Fibroblast of gingiva (primary cell): ENCODE data around the gene FCER2.

Experiments
- DNase-seq: peaks from one replicate; pipeline ENCODE4 v3.0.0-alpha.2; 2011; ENCODE audit warnings: low read depth

FCER2 gene

DNA sequence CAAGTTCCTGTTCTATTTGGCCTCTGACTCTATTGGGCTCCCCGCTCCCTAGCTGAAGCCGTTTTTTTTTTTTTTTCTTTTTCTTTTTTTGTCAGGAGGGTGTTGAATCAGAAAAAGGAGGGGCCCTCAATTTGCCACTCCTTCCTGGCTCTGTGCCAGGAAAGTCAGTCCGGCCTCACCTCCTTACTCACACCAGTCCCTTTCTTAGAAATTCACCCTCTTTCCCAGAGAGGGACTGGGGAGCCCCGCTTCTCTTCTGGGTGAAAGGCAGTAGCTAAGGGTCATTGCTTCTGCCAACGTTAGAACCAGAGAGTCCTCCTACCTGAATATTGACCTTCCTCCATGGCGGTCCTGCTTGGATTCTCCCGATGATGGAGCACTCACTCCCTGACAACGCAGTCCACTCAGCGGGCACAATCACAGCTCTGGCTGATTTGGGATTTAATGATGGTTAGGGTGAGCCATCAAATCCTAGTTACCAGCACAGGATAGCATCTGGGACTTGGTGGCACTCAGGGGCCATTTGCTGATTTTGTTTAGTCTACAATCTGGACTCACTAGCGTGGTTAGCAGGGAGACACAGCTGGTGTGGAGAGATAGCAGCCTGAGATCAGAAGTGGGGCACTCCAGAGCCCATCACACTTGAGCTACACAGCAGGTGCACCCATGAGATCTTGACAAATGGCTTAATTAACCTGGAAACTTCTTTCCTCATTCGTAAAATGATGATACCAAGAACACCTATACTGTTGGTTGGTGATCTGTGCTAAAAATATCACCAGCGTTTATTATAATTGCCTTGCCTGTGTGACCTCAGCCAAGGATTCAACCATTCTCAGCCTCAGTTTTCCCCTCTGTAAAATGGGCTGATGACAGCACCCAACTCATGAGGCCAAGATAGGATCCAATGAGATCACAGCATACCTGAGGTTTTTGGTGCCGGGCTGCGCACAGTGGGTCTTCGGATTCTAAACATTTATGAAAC is 2.2 kb downstream of the FCER2 start:
- DNase-seq, result no peak

DNA sequence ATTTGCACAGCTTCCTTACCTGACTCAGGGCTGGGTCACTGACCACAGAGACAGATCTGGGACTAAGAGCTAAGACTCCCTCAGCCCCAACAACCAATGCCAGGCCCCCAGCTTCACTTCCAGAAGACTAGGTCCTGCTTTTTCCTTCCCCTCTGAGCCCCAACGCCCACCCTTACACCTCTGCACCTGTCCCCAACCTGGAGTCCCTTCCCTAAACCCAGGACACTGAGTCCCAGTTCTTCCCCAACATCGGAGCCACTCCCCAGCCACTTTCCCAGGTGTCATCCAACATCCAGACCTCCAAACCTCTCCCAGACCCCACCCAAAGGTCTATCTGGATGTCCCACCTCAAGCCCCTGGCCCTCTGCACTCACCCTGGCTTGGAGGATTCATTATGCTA is 2.9 kb downstream of the FCER2 start:
- no peak for DNase-seq

- no peak for DNase-seq
Observed at GRCh38 chr19:7698583-7698982, 3.3 kb downstream of the FCER2 start.

DNA sequence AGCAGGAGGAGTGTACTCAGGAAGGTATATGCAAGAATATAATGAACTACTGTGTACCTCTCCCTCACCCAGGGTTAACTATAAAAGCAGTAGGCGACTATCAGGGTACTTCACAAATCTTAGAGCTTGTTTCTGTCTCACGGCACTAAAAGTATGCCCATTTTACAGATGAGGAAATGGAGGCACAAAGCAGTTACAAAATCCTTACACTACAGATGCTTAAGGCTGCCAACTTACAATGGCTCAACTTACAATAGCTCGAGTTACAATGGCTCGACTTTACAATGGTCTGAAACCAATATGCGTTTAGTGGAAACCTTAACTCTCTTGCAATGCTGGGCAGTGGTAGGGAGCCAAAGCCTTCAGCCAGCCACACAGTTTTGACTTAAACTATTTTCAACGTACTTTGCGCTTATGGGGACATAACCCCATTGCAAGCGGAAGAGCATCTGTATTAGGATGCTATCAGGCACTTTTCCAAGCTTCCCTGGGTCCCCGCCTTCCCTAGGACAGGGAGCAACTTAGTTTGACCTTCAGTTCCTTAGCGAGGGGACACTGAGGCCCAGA is 4.1 kb downstream of the FCER2 start:
- no peak for DNase-seq

DNA sequence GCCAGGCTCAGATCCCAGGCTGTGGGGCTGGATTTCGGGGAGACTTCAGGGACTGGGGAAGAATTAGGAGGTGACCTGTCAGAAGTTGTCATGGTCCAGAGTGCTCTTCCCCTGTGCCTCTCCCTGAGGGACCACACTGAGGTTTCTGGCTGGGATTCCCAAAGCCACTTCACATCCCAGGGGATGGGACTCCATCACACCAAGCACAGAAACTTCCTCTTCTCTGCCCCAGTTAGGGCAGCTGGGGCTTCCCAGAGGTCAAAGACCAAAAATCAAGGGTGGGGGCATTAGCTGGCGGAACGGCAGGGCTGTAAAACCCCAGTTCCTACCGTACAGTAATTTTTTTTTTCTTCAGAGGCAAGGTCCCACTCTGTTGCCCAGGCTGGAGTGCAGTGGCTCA is 7.4 kb downstream of the FCER2 start:
- no peak for DNase-seq

DNA sequence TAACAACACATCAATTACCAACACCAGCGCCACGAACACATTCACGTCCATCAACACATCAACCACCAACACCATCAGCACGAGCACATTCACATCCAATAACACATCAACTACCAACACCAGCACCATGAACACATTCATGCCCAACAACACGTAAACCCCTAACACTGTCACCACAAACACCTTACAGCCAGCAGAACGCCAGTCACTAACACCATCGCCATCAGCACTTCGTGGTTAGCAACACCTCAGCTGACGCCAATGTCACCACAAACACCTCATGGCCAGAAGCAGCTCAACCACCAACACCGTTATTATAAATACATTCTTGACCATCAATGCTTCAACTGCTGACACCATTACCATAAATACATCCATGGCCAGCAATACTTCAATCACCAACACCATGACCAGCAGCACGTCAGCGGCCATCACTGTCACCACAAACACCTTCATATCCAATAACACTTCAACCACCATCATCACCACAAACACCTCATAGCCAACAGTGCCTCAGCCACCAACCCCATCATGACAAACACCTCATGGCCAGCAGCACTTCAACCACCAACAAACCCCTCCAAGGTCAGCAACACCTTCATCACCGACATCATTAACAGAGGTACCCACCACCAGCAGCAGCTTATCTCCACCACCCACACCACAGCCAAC is 9.4 kb downstream of the FCER2 start:
- no peak for DNase-seq

DNA sequence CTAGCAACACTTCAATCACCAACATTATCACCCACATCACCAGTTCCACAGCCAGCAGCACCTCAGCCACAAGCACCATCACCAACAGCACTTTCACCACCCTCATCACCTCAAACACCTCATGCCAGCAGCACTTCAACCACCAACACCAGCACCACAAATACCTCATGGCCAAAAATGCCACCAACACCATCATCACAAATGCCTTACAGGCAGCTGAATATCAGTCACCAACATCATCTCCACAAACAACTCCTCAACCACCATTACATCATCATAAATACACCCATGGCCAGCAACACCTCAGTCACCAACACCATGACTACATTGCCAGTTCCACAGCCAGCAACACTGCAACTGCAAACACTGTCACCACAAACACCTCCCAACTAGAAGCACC is 10.4 kb downstream of the FCER2 start:
- no peak for DNase-seq

- no peak for DNase-seq
Observed at GRCh38 chr19:7690779-7691258, 11.1 kb downstream of the FCER2 start.

GRCh38 chr19:7689165-7689564 is 12.8 kb downstream of the FCER2 start:
- no peak for DNase-seq

GRCh38 chr19:7687177-7687576 is 14.8 kb downstream of the FCER2 start:
- no peak for DNase-seq

- DNase-seq, result no peak
Observed at GRCh38 chr19:7685546-7686445, 16.1 kb downstream of the FCER2 start.

- no peak for DNase-seq
Observed at GRCh38 chr19:7682175-7682855, 19.6 kb downstream of the FCER2 start.

- peak; percentile 67 for DNase-seq
Observed at GRCh38 chr19:7681340-7682174, 20.4 kb downstream of the FCER2 start.

DNA sequence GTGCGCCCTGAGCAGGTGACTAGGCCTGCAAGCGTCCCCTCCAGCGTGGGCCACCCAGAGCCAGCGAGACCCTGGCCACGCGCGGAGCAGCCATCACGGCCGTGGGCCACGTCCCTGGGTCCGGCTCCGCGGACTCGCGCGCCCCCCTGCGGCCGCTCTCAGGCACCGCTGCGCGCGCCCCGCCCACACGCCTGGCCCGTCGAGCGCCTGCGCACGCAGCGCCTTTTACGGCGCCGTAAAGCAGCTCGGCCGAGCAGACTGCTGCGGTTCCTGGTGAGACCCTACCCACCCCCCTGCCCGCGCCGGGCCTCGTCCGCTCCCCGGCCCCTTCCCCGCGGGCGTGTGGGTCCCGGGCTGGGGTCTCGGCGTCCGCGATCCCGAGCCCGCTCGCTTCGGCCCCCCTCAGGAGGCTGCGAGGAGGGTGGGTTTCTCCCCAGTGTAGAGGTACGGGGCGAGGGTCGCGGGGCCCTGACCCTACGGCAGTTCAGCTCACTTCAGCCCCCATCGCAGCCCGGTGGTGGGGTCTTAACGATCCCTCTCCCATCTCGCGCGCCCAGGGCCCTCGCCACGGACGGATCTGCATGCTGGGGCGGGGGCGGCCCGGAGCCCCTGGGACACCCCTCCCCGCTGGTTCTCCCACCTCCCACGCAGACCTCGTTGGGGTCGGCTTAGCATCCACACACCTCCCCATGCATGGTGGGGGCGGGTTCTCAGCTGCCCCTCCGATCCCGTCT is 21.2 kb downstream of the FCER2 start, which contains the start of gene TRAPPC5:
TSS of gene TRAPPC5 (plus strand) at position 228 of the 734 bp plus-strand sequence. CDS start 1,421 bp downstream, outside the sequence.
- DNase-seq, result peak; percentile 65

GRCh38 chr19:7679771-7680605 is 21.9 kb downstream of the FCER2 start:
- no peak for DNase-seq

- DNase-seq, result no peak
Observed at GRCh38 chr19:7678971-7679751, 22.8 kb downstream of the FCER2 start.

DNA sequence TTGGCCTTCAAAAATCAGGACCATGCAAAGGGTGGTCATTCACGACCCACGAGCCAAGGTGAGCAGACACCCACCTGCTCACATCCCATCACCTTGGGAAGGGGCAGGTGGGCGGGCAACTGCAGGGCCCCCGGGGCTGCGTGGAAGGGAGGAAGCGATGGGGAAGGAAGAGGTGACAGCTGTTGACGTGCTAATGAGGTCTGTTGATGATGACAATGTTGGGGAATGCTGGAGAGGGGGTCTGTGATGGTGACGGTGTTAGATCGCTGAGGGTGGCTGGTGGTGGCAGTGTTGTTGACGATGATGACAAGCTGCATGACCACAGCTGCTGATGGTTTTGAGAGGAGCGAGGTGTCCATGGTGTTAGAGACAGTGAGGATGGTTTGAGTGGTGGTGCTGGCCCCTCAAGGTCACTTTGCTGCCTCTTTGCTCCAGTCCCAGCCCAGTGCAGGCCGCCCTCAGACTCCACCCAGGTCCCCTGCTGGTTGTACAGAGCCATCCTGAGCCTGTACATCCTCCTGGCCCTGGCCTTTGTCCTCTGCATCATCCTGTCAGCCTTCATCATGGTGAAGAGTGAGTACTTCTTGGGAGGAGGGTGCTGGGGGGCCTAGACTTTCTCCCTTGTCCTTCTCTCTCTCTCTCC is 24.1 kb downstream of the FCER2 start:
- no peak for DNase-seq
